GM15510 (cell line): ENCODE data around the gene DLG2.

Experiments used
- POLR2A ChIP-seq: IDR thresholded peaks from 3 replicates; pipeline ENCODE4 v1.6.1; 2011; ENCODE audit warnings: borderline replicate concordance; ENCODE audit not compliant: insufficient read length; ENCODE audit errors: extremely low read depth

The DLG2 gene

DNA sequence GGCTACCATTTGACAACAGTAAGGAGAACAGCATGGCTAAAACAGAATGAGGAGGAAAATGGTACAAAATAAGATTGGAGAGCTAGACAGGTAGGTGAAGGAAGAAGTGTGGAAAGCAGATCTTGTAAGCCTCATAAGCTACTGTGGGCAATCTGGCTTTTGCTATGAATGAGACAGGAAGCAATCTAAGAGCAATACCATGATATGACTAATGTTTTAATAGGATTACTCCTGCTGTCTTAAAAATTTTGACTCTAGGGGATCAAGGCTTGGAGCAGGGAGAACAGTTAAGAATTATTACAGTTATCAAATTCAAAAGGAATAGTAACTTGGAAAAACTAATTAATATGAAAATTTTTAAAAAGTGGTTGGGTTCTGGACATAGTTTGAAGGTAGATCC is 1174.9 kb downstream of the DLG2 start:
- no peak for TF ChIP-seq POLR2A

DNA sequence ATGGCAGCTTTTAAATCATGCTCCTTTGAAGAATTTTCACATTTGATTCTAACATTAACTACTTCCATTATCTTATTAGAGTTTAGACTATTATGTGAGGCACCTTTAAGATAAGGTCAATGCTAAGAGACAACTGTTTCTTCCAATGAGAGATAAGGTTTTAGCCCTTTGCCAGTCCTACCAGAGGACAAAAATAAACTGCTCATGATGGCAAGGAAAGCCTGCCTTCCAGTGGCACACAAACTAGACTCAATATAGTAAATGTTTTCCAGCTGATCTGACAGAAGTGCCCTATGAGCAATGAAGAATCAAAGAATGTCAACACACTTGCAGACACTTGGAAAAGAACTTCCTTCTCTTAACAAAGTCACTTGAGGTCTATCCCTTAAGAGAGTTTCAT is 1188.6 kb downstream of the DLG2 start:
- TF ChIP-seq POLR2A = no peak

DNA sequence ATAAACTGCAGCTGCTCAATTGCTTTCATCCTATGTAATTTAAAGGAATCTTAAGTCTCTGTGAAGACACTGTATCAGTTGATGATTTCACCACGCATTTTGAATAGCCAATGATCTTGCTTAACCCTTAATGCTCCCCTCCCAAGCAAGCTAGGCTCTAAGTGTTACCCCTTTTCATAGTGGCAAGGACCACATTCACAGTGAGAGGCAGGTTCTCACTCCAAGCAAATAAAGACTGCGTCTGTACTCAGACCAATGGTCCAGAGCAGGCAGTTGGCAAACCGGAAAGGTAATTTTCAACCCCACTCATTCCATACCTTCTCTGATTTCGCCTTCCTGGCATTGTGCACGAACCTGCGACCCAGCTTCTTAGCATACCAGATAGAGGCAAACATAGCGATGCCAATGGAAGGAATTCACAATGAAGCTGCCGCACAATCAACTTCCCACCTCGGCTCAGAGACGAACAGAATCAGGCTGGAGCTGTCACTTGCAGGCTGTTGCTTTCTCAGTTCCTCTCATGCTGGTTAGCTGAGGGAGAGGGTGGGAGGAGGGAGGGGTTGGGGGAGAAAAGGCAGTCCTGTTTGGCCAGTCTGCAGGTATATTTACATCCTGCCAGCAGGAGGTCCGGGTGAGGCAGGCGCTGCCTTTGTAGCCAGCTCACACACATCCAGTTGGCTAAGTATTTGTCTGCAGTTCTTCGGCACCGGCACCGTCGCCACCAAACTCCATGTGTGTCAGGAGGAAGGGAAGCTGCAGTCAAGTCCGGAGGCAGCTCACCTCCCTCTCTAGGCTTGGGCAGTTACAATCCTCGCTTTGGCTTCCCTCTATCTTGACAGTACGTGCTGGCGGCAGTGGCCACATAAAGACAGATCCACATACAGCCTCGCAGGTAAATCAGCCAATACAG is 1189.8 kb downstream of the DLG2 start:
- no peak for TF ChIP-seq POLR2A

DNA sequence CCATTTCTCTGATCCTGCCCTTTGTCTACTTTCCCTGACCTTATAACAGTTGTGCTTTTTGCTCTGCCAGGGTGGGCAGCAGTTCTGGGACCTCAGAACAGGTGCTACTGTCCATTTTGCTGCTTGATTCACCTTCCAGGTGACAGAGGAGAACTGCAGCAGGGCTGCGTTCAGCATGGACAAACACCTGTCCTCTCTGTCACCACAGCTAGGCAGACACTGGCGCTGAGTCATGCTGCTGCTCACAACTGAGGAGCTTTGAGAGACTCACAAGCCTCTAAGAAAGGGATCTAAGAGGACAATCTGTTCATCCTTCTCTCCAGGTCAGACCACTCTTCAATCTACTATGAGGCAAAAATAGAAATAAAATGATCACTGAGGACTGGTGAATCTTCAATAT is 1196.5 kb downstream of the DLG2 start:
- no peak for TF ChIP-seq POLR2A

DNA sequence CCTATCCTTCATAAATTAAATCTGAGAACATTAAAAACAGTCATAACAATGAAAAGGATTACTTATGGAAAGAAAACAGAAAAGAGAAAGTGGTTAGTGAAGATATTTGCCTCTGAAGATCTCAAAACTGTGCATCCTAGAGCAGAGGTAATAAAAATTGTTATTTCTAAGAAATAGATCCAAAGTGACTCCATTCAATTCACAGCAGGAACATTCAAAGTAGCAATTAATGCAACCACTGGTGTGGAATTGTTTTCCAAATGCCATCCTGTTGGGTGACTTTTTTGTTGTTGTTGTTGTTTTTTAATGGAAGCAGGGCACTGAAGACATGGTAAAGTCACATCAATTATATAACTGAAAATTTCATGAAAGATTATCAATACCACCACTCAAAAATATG is 1201.5 kb downstream of the DLG2 start:
- TF ChIP-seq POLR2A = no peak

DNA sequence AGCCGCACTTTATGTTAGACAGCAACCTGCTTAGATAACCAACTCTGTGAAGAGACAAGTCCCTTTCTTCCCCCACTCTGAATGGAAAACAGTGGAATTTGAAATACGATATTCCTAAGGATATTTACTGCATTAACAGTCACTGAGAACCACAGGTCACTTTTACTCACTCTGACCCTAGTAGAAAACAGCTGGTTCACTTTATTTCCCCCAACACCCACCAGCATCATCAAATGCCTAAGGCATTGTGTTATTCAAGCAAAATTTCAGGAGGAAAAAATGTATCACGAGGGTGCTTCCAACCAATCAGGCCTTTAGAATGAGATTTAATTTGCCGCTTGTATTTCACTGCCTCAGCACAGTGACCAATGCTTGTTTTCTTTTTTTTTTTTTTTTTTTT is 1206.9 kb downstream of the DLG2 start:
- TF ChIP-seq POLR2A = no peak

DNA sequence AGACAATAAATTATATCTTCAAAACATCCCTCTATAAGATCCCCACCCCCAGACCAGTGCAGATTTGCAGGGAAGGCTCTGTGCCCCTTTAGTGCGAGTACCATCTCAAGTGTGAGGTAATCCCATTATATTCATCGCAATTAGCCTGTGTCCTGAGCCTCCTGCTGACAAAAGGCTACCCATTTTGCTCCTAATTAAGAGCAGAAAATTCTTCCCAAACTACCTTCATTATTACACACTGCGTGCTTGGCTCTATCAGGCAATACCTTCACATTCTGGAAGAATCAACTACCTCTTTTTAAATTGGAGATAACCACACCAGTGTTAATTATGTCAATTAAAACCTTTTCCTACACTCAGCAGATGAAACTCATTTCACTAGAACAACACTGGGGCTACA is 1207.5 kb downstream of the DLG2 start:
- no peak for TF ChIP-seq POLR2A

DNA sequence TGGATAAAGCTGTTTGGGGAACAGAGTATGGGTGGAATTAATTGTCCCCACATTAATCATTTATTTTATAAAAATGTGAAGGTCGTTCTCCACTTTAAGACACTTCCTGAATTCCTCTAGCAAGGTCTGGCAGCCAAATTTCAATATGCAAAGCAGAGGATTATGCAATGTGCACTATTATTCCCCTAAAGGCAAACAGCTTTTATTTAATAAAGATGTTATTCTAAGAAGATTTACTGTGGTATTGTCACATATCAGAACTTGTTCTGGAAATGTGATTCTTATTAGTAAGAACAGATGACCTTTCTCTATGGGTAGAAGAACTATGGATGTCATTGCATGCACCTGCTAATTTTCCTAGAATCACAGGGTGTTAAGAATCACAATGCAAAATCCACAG is 1212.2 kb downstream of the DLG2 start:
- no peak for TF ChIP-seq POLR2A

DNA sequence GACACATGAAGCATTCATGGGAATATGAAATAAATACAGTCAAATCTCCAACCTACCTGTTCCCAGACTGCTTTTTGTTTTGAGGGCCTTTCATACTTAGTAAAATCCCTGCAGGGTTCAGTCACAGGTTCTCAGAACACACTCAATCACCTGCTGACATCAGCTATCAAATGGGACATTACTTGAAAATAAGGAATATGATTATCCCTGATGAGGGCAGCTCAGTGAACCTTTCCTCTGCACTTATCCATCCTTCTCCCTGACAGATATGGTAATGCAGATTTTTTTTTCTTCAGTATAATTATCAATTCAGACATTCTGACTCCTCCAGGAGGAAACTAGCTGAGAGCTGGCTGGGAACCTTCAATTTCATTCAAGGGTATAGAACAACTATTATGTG is 1213.6 kb downstream of the DLG2 start:
- TF ChIP-seq POLR2A = no peak

DNA sequence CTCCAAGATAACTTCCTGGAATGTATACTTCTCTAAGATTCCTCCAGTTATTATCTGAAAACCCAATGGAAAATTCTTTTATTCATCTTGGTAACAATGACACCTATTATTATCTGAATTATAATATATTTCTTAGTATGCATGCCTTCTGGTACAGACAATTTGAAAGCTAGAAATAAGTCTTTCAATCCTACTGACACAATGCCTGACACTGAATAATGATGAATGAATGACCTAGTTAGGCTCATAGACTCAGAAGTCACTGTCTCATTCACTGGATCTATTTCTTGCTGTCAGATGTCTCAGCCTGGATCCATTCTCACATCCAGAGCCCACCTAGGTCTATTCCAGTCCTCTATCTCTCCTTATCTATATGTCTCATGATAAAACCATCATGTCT is 1214.3 kb downstream of the DLG2 start:
- TF ChIP-seq POLR2A = no peak

DNA sequence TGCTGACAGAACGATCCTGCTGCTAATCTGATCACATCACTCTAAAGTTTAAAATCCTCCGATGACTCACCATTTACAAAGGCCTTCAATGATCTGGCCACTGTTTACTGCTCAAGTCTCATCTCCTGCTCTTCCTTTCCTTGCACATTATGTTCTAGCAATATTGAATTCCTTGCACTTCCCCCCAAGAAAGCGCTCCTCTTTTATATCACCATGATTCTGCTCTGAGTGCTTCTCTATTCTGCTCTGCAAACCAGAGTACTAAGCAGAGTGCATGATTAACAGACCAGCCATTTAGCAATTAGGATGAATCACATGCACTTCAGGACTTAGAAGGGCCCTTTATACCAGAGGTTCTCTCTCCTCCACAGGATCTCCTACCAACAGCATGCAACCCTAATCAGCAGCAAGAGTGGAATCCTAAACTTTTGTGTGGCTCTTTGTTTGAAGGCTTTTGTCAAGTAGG is 1218.2 kb downstream of the DLG2 start:
- no peak for TF ChIP-seq POLR2A

DNA sequence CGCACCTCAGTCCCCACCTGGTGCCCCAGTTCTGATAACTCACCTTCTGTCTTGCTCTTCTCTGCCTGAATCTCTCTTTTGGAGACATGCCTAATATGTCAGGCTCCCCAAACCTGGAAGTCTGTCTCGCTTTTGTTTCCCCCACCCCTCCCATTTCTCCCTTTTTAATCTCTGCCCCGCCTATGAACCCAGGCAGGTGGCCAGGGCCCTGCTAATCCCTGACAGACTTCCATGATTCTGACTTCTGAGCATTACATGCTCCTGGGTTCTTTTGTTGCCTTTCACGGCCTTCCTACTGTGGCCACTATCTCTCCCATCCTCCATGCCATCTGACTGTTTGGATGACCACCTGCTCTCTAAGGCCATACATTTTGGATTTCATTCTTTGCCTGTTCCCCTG is 1220.1 kb downstream of the DLG2 start:
- TF ChIP-seq POLR2A = no peak

DNA sequence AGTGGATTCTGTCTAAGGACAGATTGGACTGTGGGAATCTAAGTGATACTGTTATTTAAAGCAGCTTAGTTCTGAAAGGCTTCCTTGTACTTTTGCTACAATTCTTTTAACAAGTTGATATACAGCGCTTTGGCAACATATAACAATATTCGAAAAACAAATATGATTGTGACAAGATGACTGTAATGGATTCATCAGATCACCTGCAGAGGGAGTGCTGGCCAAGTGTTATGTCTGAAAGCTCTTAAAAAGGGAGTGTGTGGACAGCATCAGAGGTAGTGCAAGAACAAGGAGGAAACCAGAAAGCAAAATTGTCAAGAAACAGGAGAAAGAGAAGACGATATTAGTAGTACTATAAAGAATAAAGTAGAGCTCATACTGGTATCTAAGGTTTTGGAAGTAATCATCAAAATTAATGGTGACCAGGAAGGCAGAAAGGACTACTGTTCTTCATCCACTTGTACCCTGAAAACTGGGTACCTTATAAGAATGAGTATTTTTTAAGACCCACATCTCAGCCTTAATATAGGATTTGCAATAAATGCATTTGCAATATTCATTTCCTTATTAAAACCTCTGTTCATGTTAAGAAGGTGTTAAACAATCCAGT is 1229.0 kb downstream of the DLG2 start:
- TF ChIP-seq POLR2A = no peak

DNA sequence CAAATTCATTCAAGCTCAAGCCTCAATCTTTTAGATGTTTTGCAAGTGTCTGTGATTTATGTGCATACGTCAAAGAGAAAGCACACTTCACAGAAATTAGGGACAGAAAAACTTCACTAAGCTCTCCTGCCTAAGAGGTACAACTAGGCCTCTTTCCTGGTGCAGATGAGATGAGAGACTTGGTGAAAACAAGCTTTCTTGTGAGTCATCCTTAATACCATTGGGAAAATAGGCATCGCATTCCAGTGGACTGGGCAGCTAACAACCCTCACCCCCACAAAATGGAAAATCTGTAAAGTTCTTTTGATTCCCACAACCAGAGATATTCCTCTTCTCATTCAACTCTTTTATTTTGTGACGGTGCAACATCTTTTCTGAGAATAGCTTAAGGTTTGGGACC is 1230.6 kb downstream of the DLG2 start:
- TF ChIP-seq POLR2A = no peak

DNA sequence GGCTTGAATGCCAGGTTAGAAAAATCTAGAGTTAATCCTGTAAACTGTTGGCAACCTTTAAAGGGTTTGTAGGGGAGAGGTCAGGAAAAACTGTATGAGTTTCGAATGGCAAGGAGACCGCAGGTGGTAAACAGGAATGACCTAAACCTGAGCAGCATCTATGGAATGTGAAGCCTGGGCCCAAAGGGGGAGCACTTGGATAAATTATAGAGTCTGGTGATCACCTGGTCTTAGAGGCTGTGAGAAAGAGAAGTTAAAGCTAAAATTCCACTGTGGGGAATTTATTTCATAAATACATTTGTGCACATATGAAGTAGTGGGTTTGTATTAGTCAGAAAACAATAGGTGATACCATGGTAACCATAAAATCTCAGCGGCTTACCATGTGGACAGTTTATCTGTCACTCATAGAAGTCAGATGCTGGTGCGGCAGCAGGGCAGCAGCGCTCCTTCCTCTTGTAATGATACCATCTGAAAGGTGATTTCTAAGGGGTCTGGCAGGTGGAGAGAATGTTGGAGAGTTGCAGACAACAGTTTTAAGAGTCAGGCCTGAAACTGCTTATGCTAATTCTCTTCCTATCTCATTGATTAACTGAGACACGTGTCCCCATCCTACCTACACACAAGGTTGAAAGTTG is 1236.6 kb downstream of the DLG2 start:
- TF ChIP-seq POLR2A = no peak
